ENCODE measurements around the gene GNB3. TPM values are rescaled to one million over a fixed set of nuclear protein-coding genes. Genes with fewer than 3 reads are reported as not detected.

GNB3 gene
- total and polyA plus RNA-seq, 8 donors: 0.89 to 12.6 (median 1.8) TPM

DNA sequence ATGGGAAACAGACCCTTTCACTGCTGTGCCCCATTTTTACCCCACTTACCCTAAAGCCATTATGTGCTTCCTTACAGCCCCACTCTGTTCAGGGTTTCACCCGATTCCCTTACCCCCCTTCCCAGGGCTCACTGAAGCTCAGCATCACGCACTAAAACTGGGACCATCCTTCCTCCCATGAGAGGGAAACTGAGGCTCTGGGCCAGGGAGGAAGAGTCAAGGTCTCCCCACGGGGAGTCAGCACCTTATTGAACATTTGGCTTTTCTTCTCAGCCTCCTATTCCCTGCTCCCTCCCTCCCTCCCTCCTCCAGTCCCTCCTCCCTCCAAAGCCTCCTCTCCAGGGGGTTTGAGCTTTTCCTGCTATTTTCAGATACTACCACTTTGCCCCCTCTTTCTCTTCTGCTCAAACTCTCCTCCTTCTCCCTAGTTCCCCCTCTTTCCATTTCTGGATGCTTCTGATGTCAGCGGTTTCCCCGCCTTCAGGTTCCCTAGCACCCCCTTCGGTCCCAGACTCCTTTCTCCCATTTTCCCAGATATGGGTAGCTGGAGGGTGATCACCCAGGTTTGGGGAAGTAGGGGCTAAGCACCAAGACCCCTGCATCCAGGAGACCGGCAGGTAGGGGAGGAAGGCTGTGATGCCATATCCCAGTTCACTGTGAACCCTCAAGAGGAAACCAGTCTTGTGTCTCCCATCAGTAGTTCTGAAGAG is 18.1 kb upstream of the GNB3 start:
- intact Hi-C loops (cut with DNase I): loop anchor here in 1 of 3 donors (10.0 kb wide), 1 partner anchor 88 kb away; no protein-coding TSS in a partner anchor
- FAIRE-seq (no peak), ATAC-seq (no peak), DNase-seq (no peak)
- H3K4me3 ChIP-seq: peak overlapping the region in 1 of 4 donors; percentile 36
- peaks cover 0 to 3% (median 0%) of the 10 kb centered on the region in 4 donors for H3K27me3 ChIP-seq
- H3K4me1 ChIP-seq: peaks cover 0 to 4% (median 0%) of the 10 kb centered on the region in 3 donors
- TF ChIP-seq, protein P1, sequence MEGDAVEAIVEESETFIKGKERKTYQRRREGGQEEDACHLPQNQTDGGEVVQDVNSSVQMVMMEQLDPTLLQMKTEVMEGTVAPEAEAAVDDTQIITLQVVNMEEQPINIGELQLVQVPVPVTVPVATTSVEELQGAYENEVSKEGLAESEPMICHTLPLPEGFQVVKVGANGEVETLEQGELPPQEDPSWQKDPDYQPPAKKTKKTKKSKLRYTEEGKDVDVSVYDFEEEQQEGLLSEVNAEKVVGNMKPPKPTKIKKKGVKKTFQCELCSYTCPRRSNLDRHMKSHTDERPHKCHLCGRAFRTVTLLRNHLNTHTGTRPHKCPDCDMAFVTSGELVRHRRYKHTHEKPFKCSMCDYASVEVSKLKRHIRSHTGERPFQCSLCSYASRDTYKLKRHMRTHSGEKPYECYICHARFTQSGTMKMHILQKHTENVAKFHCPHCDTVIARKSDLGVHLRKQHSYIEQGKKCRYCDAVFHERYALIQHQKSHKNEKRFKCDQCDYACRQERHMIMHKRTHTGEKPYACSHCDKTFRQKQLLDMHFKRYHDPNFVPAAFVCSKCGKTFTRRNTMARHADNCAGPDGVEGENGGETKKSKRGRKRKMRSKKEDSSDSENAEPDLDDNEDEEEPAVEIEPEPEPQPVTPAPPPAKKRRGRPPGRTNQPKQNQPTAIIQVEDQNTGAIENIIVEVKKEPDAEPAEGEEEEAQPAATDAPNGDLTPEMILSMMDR (IDR thresholded peaks at IDR 0.05): no peak
- 44 to 55% methylated on average over 7 of the region's 7 CpGs for WGBS, 2 donors
- no peaks in the 10 kb centered on the region for H3K9me3 ChIP-seq
- H3K36me3 ChIP-seq: no peaks in the 10 kb centered on the region
- H3K27ac ChIP-seq: no peak overlapping the region

DNA sequence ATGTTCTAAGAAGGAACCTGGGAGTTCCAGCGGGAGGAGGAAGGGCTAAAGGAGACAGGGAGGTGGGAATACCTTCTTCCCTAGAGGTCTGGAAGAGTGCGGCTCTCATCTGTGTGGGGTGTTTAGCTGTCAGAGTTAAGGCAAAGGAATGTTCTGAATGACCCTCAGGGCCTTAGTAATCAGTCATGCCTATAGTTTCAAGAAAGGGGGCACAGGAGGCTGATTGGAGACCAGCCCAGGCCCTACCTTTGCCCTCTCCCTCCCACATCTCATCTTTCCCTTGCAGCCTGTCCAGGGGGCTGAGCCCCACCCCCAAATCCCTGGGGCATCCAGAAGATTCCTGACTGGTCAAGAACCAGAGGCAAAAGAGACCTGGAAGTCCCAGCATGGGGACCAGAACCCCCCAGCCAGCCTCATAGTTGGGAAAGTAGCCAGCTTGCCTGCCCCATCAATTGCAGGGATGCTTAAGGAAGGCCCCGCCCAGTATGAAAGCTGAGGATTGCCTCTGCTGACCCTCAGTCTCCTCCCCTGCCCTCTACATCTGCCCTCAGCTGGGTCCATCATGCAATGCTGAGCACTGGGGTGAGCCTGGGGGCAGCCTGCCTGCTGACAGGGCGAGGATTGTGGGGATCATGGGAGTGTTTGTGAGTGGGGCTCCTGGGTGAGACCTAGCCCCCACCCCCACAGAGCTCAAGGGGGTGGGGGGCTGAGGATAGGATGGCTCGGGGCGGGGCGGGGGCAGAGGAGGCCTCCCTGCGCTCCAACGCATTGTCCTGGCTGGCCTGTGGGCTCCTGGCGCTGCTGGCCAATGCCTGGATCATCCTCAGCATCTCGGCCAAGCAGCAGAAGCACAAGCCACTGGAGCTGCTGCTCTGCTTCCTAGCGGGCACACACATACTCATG is 17.3 kb upstream of the GNB3 start:
- peaks cover 0 to 3% (median 0%) of the 10 kb centered on the region in 4 donors for H3K27me3 ChIP-seq
- WGBS, 2 donors: 52 to 54% methylated on average over 10 to 12 of the region's 12 CpGs
- H3K4me3 ChIP-seq: no peak overlapping the region
- H3K9me3 ChIP-seq: no peaks in the 10 kb centered on the region
- H3K27ac ChIP-seq: no peak overlapping the region
- H3K36me3 ChIP-seq: no peaks in the 10 kb centered on the region
- intact Hi-C loops (cut with DNase I): loop anchor here in 1 of 3 donors (10.0 kb wide), 1 partner anchor 89 kb away; no protein-coding TSS in a partner anchor
- peaks cover 0 to 4% (median 0%) of the 10 kb centered on the region in 3 donors for H3K4me1 ChIP-seq
- DNase-seq (peak in 1 of 6 donors; percentile 30), FAIRE-seq (no peak), ATAC-seq (no peak)
- TF ChIP-seq, protein P1 (IDR thresholded peaks at IDR 0.05): no peak

DNA sequence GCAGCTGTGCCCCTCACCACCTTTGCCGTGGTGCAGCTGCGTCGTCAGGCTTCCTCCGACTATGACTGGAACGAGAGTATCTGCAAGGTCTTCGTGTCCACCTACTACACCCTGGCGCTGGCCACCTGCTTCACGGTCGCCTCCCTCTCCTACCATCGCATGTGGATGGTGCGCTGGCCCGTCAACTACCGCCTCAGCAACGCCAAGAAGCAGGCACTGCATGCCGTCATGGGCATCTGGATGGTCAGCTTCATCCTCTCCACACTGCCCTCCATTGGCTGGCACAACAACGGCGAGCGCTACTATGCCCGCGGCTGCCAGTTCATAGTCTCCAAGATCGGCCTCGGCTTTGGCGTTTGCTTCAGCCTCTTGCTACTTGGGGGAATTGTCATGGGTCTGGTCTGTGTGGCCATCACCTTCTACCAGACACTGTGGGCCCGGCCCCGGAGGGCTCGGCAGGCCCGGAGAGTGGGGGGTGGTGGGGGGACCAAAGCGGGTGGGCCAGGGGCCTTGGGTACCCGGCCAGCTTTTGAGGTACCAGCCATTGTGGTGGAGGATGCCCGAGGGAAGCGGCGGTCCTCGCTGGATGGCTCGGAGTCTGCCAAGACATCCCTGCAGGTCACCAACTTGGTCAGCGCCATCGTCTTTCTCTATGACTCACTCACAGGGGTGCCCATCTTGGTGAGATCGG is 16.5 kb upstream of the GNB3 start:
- intact Hi-C loops (cut with DNase I): loop anchor here in 1 of 3 donors (10.0 kb wide), 1 partner anchor 89 kb away; no protein-coding TSS in a partner anchor
- Histone ChIP-seq H3K9me3 (no peaks in the 10 kb centered on the region), H3K4me3 (no peak overlapping the region), H3K27me3 (peaks cover 0 to 3% (median 0%) of the 10 kb centered on the region in 4 donors), H3K27ac (no peak overlapping the region), H3K4me1 (peaks cover 0 to 4% (median 0%) of the 10 kb centered on the region in 3 donors), H3K36me3 (no peaks in the 10 kb centered on the region)
- WGBS, 2 donors: 59 to 67% methylated on average over 35 to 37 of the region's 37 CpGs
- FAIRE-seq (no peak), DNase-seq (peak in 1 of 6 donors; percentile 57), ATAC-seq (no peak)
- TF ChIP-seq, protein P1 (IDR thresholded peaks at IDR 0.05): no peak

DNA sequence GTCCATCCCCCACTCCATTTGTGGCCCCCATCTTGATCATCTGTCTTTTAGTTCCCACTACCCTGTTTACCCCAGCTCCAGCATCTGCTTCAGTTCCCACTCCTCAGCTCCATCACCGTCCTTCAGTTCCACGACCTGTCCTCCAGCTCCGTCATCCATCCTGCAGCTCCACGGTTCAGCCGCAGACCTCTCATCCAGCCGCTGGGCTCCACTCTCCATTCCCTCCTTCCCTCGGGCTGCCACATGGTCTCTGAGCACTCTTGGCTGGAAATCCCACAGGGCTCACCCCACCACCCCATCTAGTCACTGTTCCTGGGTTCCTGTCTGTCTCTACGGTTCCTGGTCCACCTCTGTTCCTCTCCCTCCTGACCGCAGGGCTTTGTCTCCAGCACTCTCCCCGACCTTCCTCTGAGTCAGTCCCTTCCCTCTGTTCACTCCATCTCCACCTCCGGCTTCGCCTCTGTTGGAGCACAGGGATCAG is 15.8 kb upstream of the GNB3 start:
- peaks cover 0 to 4% (median 0%) of the 10 kb centered on the region in 3 donors for H3K4me1 ChIP-seq
- H3K4me3 ChIP-seq: no peak overlapping the region
- FAIRE-seq: no peak
- intact Hi-C loops (cut with DNase I): loop anchor here in 1 of 3 donors (10.0 kb wide), 1 partner anchor 90 kb away; no protein-coding TSS in a partner anchor
- peak in 1 of 6 donors; percentile 35 for DNase-seq
- H3K36me3 ChIP-seq: no peaks in the 10 kb centered on the region
- H3K27me3 ChIP-seq: peaks cover 0 to 3% (median 0%) of the 10 kb centered on the region in 4 donors
- no peaks in the 10 kb centered on the region for H3K9me3 ChIP-seq
- ATAC-seq: no peak
- TF ChIP-seq, protein P1 (IDR thresholded peaks at IDR 0.05): no peak
- 19 to 23% methylated on average over 11 to 12 of the region's 12 CpGs for WGBS, 2 donors
- no peak overlapping the region for H3K27ac ChIP-seq

Measured in pancreas (tissue), 10 donors.